Heart left ventricle (tissue), 16 donors: ENCODE results near the gene PRSS21. TPM values are rescaled to one million over a fixed set of nuclear protein-coding genes. Genes with fewer than 3 reads are reported as not detected.

Experiments
- ATAC-seq, 4 donors: fragments of 200-7000 bp; cut with Tn5 transposase; one replicate each; pipeline ENCODE4 v1.9.1; 2020 to 2022; ENCODE audit warnings: moderate library complexity in 4 of 4, mild to moderate bottlenecking in 3 of 4, moderate number of reproducible peaks in 1 of 4
- DNase-seq, 5 donors: peaks; one replicate each; pipeline ENCODE4 v3.0.0-alpha.2; 2020
- H3K27ac ChIP-seq, 12 donors: fragments of 200-600 bp; sonication (generic) in 4 of 12; one replicate each; pipeline versions ENCODE4 v1.5.0 to v1.8.0; 2016 to 2022; ENCODE audit warnings: mild to moderate bottlenecking in 2 of 12
- H3K27me3 ChIP-seq, 9 donors: fragments of 200-600 bp; sonication (generic) in 2 of 9; one replicate each; pipeline versions ENCODE4 v1.5.1 to v1.8.0; 2016 to 2022; ENCODE audit warnings: mild to moderate bottlenecking in 3 of 9
- H3K36me3 ChIP-seq, 9 donors: fragments of 200-600 bp; sonication (generic) in 2 of 9; one replicate each; pipeline versions ENCODE4 v1.5.0 to v1.8.0; 2018 to 2022; ENCODE audit warnings: mild to moderate bottlenecking in 2 of 9
- H3K4me1 ChIP-seq, 12 donors: fragments of 200-600 bp; sonication (generic) in 4 of 12; one replicate each; pipeline versions ENCODE4 v1.5.0 to v1.8.0; 2016 to 2022; ENCODE audit warnings: mild to moderate bottlenecking in 3 of 12
- H3K4me3 ChIP-seq, 12 donors: fragments of 200-600 bp; sonication (generic) in 4 of 12; one replicate each; pipeline versions ENCODE4 v1.5.0 to v1.8.0; 2017 to 2022; ENCODE audit warnings: mild to moderate bottlenecking in 9 of 12, moderate library complexity in 4 of 12
- H3K9me3 ChIP-seq, 12 donors: fragments of 200-600 bp; sonication (generic) in 4 of 12; one replicate each; pipeline versions ENCODE4 v1.5.0 to v1.8.0; 2016 to 2022; ENCODE audit warnings: mild to moderate bottlenecking in 1 of 12
- POLR2A ChIP-seq, 2 donors: fragments of 450-650 bp; IDR thresholded peaks; one replicate each; pipeline ENCODE4 v1.6.1; 2017; ENCODE audit warnings: antibody characterized with exemption in 2 of 2, mild to moderate bottlenecking in 2 of 2, moderate library complexity in 2 of 2
- WGBS, 4 donors: extraction: QIAGEN DNeasy Blood & Tissue Kit in 2 of 4; methylation state at CpG; one replicate each; pipeline versions ENCODE4 v1.1.5 to v1.1.7; 2013 to 2018; 5-methylcytosine and 5-hydroxymethylcytosine counted together
- intact Hi-C, 10 donors: fragments of 100-400 bp; cut with DNase I; formaldehyde crosslinking; loops; one replicate each; pipeline versions ENCODE4 v1.11.1 to v1.14.2; 2022
- polyA plus RNA-seq, 2 donors: library from polyadenylated mRNA; stranded (reverse); fragments of 200-250 nt; gene quantifications; one replicate each; pipeline ENCODE4 v1.2.3, GENCODE V29; 2013
- total RNA-seq, 9 donors: library from RNA; depleted of rRNA in 2 of 9; stranded (reverse); fragments of >200 nt in 2 of 9; fragmentation: NEBNext Ultra II Directional in 3 of 9; extraction: Animal tissue kit (Norgen Biotek cat#: 25700) in 3 of 9; gene quantifications; one replicate each; pipeline versions ENCODE4 v1.1.0 to v1.2.4, GENCODE V29; 2016 to 2023
- TF ChIP-seq, protein P1 (sequence below), 12 donors: fragments of 200-600 bp; sonication (generic) in 4 of 12; IDR thresholded peaks; one replicate each; pipeline versions ENCODE4 v1.5.0 to v1.8.0; 2018 to 2022; ENCODE audit warnings: antibody characterized with exemption in 12 of 12, mild to moderate bottlenecking in 5 of 12
- donor health status: ischemic (EF 13 %, LVEDD 7.1; RV severe dilation, severe dysfunction).
- donor health status: healthy with polysubstance abuse.
- donor health status: DM: no; HTN: yes; CAD: no.
- donor health status: DM: no; HTN: no; CAD: no.
- donor health status: ischemic (EF 25% LVEDD 6.9; RV normal size, moderate dysfunction).
- donor health status: ischemic (EF 25% LVEDD 5.7; RV mildly dilated, moderate dysfunction).
- donor health status: healthy.
- donor health status: DM: yes; HTN: yes; CAD: no.
- donor health status: ischemic (EF 35%, LVEDD 5.7; RV mildly dilated, moderate dysfunction).
- donor health status: nonischemic (EF 11% LVEDD 7.7; RV severe dilation, severe dysfunction).
- donor health status: DM: yes; HTN: yes; CAD: no.
- donor health status: PGD.
- donor health status: ischemic (EF 29% LVEDD 5.4; RV normal size, mild dysfunction).
- donor health status: nonischemic (EF 23%, LVEDD 6.1; RV moderate dilation, normal function).

Gene PRSS21
- total and polyA plus RNA-seq, 11 donors, result not detected

DNA sequence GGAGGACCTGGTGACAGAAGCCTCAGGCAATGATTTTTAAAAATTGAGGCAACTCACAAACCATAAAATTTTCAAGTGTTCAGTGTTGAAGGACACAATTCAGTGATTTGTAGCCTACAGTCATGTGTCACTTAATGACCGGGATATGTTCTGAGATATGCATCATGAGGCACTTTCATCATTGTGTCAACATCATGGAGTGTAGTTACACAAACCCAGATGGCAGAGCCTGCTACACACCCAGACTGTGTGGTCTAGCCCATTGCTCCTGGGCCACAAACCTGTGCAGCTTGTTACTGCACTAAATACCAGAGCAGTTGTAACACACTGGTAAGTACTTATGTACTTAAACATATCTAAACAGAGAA lies 17.2 kb upstream of the PRSS21 start:
- Histone ChIP-seq H3K4me1 (peaks cover 0 to 10% (median 0%) of the 10 kb centered on the region in 12 donors), H3K4me3 (no peak overlapping the region), H3K27ac (no peak overlapping the region), H3K27me3 (peaks cover 0 to 30% (median 8%) of the 10 kb centered on the region in 9 donors), H3K9me3 (peaks cover 0 to 22% (median 12%) of the 10 kb centered on the region in 12 donors), H3K36me3 (no peaks in the 10 kb centered on the region)
- ATAC-seq, result no peak
- TF ChIP-seq, protein P1, sequence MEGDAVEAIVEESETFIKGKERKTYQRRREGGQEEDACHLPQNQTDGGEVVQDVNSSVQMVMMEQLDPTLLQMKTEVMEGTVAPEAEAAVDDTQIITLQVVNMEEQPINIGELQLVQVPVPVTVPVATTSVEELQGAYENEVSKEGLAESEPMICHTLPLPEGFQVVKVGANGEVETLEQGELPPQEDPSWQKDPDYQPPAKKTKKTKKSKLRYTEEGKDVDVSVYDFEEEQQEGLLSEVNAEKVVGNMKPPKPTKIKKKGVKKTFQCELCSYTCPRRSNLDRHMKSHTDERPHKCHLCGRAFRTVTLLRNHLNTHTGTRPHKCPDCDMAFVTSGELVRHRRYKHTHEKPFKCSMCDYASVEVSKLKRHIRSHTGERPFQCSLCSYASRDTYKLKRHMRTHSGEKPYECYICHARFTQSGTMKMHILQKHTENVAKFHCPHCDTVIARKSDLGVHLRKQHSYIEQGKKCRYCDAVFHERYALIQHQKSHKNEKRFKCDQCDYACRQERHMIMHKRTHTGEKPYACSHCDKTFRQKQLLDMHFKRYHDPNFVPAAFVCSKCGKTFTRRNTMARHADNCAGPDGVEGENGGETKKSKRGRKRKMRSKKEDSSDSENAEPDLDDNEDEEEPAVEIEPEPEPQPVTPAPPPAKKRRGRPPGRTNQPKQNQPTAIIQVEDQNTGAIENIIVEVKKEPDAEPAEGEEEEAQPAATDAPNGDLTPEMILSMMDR (IDR thresholded peaks at IDR 0.05), result no peak
- TF ChIP-seq POLR2A (IDR thresholded peaks at IDR 0.05), result no peak
- intact Hi-C loops, result loop anchor here in 2 of 10 donors (10.0 kb wide), 1 partner anchor 55 kb away; the partner anchor contains the start of gene PRSS22 (in 2 of the 2)
- whole genome bisulfite sequencing, 4 donors, result 59 to 76% (median 67%) methylated on average over 1 of the region's 1 CpG
- no peak for DNase-seq

DNA sequence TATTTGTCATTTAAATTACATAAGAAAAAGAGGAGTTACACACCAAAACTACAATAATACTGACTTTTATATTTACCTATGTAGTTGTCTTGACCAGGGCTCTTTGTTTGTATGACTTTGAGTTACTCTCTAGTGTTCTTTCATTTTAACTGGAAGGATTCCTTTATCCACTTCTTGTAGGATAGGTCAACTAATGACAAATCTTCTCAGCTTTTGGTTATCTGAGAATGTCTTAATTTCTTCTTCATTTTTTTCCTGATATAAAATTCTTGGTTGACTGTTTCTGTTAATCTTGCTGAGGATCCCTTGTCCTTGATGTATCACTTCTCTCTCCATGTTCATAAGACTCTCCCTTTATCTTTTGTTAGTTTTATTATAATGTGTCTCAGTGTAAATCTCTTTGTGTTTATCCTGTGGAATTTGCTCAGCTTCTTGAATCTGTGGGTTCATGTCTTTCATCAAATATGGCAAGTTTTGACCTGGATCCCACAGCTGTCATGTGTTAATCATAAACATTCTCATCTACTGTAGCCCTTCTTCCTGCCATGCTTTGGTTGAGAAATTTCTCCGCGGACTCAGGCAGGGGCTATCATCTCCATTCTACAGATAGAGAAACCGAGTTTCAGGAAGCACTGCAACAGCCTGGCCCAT lies 13.4 kb upstream of the PRSS21 start:
- no peak overlapping the region for H3K4me3 ChIP-seq
- intact Hi-C loops, result no loop called here
- TF ChIP-seq, protein P1 (IDR thresholded peaks at IDR 0.05), result no peak
- no peak for TF ChIP-seq POLR2A (IDR thresholded peaks at IDR 0.05)

DNA sequence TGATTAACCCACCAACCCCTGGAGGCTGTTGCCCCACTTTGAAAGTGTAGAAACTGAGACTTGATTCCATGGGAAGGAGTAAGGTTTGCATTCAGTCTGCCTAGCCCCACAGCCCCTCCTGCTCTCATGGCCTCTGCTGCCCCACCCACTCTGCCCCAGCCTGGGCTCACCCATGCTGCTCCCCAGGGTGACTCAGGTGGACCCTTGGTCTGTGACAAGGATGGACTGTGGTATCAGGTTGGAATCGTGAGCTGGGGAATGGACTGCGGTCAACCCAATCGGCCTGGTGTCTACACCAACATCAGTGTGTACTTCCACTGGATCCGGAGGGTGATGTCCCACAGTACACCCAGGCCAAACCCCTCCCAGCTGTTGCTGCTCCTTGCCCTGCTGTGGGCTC lies 12.3 kb upstream of the PRSS21 start:
- Histone ChIP-seq H3K9me3 (peaks cover 0 to 24% (median 12%) of the 10 kb centered on the region in 12 donors), H3K4me3 (no peak overlapping the region), H3K4me1 (no peaks in the 10 kb centered on the region), H3K27me3 (peaks cover 0 to 7% (median 0%) of the 10 kb centered on the region in 9 donors), H3K36me3 (no peaks in the 10 kb centered on the region), H3K27ac (no peak overlapping the region)
- no peak for TF ChIP-seq POLR2A (IDR thresholded peaks at IDR 0.05)
- TF ChIP-seq, protein P1 (IDR thresholded peaks at IDR 0.05), result no peak
- intact Hi-C loops, result no loop called here
- no peak for DNase-seq
- WGBS, 4 donors, result 83 to 95% (median 91%) methylated on average over 3 to 4 of the region's 4 CpGs
- no peak for ATAC-seq

More for the DNA sequence above, 13.4 kb upstream of the PRSS21 start:
- DNase-seq, result no peak
- Histone ChIP-seq H3K9me3 (peaks cover 0 to 22% (median 12%) of the 10 kb centered on the region in 12 donors), H3K36me3 (no peaks in the 10 kb centered on the region), H3K4me1 (no peaks in the 10 kb centered on the region), H3K27ac (no peak overlapping the region), H3K27me3 (peaks cover 0 to 11% (median 3%) of the 10 kb centered on the region in 9 donors)
- WGBS, 4 donors, result 72 to 82% (median 78%) methylated on average over 3 of the region's 3 CpGs
- ATAC-seq, result no peak

DNA sequence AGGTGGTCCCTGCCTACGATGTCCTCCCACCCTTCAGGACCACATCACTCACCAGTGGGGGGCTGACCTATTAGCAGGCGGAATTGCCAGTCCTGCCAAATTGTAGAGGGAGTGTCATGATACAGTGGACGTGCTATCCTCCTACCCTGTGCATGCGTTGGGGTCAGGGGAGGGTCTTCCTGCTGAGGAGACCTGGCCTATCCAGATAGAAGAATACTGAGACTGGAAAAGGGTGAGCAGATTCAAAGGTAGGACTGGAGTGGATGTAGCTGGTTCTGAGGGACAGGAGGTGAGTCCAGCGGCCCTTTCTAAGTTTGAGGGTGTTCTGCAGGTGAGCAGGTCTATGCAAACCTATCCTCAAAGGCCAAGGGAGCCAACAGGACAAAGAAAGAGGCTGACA lies 10.8 kb upstream of the PRSS21 start:
- intact Hi-C loops, result no loop called here
- no peak for ATAC-seq
- Histone ChIP-seq H3K4me3 (no peak overlapping the region), H3K36me3 (no peaks in the 10 kb centered on the region), H3K27me3 (peaks cover 0 to 7% (median 3%) of the 10 kb centered on the region in 9 donors), H3K9me3 (peaks cover 0 to 24% (median 12%) of the 10 kb centered on the region in 12 donors), H3K4me1 (no peaks in the 10 kb centered on the region), H3K27ac (no peak overlapping the region)
- no peak for DNase-seq
- no peak for TF ChIP-seq POLR2A (IDR thresholded peaks at IDR 0.05)
- TF ChIP-seq, protein P1 (IDR thresholded peaks at IDR 0.05), result no peak
- WGBS, 4 donors, result 71 to 77% (median 75%) methylated on average over 5 of the region's 5 CpGs
